BLaER1 (cell line): ENCODE results near the gene ENHO.

ENCODE experiments used
- H3K27ac ChIP-seq: shearing (Covaris generic); formaldehyde crosslinking; 2 replicates; pipeline ENCODE4 v1.8.1; 2022
- H3K27me3 ChIP-seq: shearing (Covaris generic); formaldehyde crosslinking; 2 replicates; pipeline ENCODE4 v1.8.1; 2022
- H3K36me3 ChIP-seq: shearing (Covaris generic); formaldehyde crosslinking; 2 replicates; pipeline ENCODE4 v1.8.1; 2022
- H3K4me1 ChIP-seq: shearing (Covaris generic); formaldehyde crosslinking; 2 replicates; pipeline ENCODE4 v1.8.1; 2022
- H3K4me2 ChIP-seq: shearing (Covaris generic); formaldehyde crosslinking; 2 replicates; pipeline ENCODE4 v1.8.1; 2022
- H3K4me3 ChIP-seq: shearing (Covaris generic); formaldehyde crosslinking; 2 replicates; pipeline ENCODE4 v1.8.1; 2022
- H3K9ac ChIP-seq: shearing (Covaris generic); formaldehyde crosslinking; 2 replicates; pipeline ENCODE4 v1.8.1; 2022
- H3K9me3 ChIP-seq: shearing (Covaris generic); formaldehyde crosslinking; 2 replicates; pipeline ENCODE4 v1.8.1; 2022
- H4K20me1 ChIP-seq: shearing (Covaris generic); formaldehyde crosslinking; 2 replicates; pipeline ENCODE4 v1.8.1; 2022
- Cebpa-rat ChIP-seq: shearing (Covaris generic); IDR thresholded peaks from 2 replicates; pipeline ENCODE4 v1.8.1; 2022

ENHO gene

GRCh38 chr9:34564617-34565016, 41.8 kb upstream of the ENHO start:
- H3K4me3 ChIP-seq = no peak overlapping the region
- no peak overlapping the region for H3K9ac ChIP-seq
- no peaks in the 10 kb centered on the region for H4K20me1 ChIP-seq
- no peak overlapping the region for H3K27ac ChIP-seq
- H3K27me3 ChIP-seq = peaks cover 16% of the 10 kb centered on the region
- no peak overlapping the region for H3K4me2 ChIP-seq
- no peaks in the 10 kb centered on the region for H3K9me3 ChIP-seq
- TF ChIP-seq Cebpa-rat = no peak
- H3K4me1 ChIP-seq = no peaks in the 10 kb centered on the region
- no peaks in the 10 kb centered on the region for H3K36me3 ChIP-seq

- TF ChIP-seq Cebpa-rat = no peak
- H3K4me3 ChIP-seq = no peak overlapping the region
- no peaks in the 10 kb centered on the region for H3K36me3 ChIP-seq
- peaks cover 29% of the 10 kb centered on the region for H3K27me3 ChIP-seq
- H3K9ac ChIP-seq = no peak overlapping the region
- H3K9me3 ChIP-seq = no peaks in the 10 kb centered on the region
- H3K27ac ChIP-seq = no peak overlapping the region
- no peaks in the 10 kb centered on the region for H3K4me1 ChIP-seq
- no peak overlapping the region for H3K4me2 ChIP-seq
- H4K20me1 ChIP-seq = no peaks in the 10 kb centered on the region
Observed at GRCh38 chr9:34563262-34563661, 40.5 kb upstream of the ENHO start.

GRCh38 chr9:34562135-34562745, 39.5 kb upstream of the ENHO start:
- TF ChIP-seq Cebpa-rat = no peak
- Histone ChIP-seq H4K20me1 (no peaks in the 10 kb centered on the region; the same call in 1 of the 2 replicates), H3K27me3 (peaks cover 30% of the 10 kb centered on the region)

GRCh38 chr9:34560599-34561214, 37.9 kb upstream of the ENHO start:
- no peak overlapping the region for H3K4me3 ChIP-seq
- no peak overlapping the region for H3K4me2 ChIP-seq
- H4K20me1 ChIP-seq = no peaks in the 10 kb centered on the region; the same call in 1 of the 2 replicates
- no peaks in the 10 kb centered on the region for H3K9me3 ChIP-seq
- H3K27ac ChIP-seq = no peak overlapping the region
- no peaks in the 10 kb centered on the region for H3K36me3 ChIP-seq
- TF ChIP-seq Cebpa-rat = no peak
- no peaks in the 10 kb centered on the region for H3K4me1 ChIP-seq
- no peak overlapping the region for H3K9ac ChIP-seq
- H3K27me3 ChIP-seq = peaks cover 30% of the 10 kb centered on the region

More at GRCh38 chr9:34562135-34562745, 39.5 kb upstream of the ENHO start:
- Histone ChIP-seq H3K4me3 (no peak overlapping the region), H3K27ac (no peak overlapping the region), H3K4me1 (no peaks in the 10 kb centered on the region), H3K9ac (no peak overlapping the region), H3K9me3 (no peaks in the 10 kb centered on the region), H3K36me3 (no peaks in the 10 kb centered on the region), H3K4me2 (no peak overlapping the region)

- Histone ChIP-seq H3K4me2 (no peak overlapping the region), H4K20me1 (no peaks in the 10 kb centered on the region; the same call in 1 of the 2 replicates), H3K36me3 (no peaks in the 10 kb centered on the region), H3K9me3 (no peaks in the 10 kb centered on the region), H3K4me1 (peaks cover 5% of the 10 kb centered on the region), H3K27ac (no peak overlapping the region), H3K4me3 (no peak overlapping the region), H3K9ac (no peak overlapping the region), H3K27me3 (peaks cover 30% of the 10 kb centered on the region)
- no peak for TF ChIP-seq Cebpa-rat
Observed at GRCh38 chr9:34559624-34560455, 37.0 kb upstream of the ENHO start.

- no peaks in the 10 kb centered on the region for H3K36me3 ChIP-seq
- no peak overlapping the region for H3K4me2 ChIP-seq
- peaks cover 12% of the 10 kb centered on the region for H3K4me1 ChIP-seq
- H3K9me3 ChIP-seq = no peaks in the 10 kb centered on the region
- no peak overlapping the region for H3K9ac ChIP-seq
- H4K20me1 ChIP-seq = no peaks in the 10 kb centered on the region; the same call in 1 of the 2 replicates
- no peak for TF ChIP-seq Cebpa-rat
- peaks cover 30% of the 10 kb centered on the region for H3K27me3 ChIP-seq
- H3K27ac ChIP-seq = no peak overlapping the region
- H3K4me3 ChIP-seq = no peak overlapping the region
Observed at GRCh38 chr9:34558919-34559623, 36.3 kb upstream of the ENHO start.

GRCh38 chr9:34558364-34558763, 35.6 kb upstream of the ENHO start:
- Histone ChIP-seq H3K9ac (no peak overlapping the region), H4K20me1 (peaks cover 6% of the 10 kb centered on the region; the same call in 1 of the 2 replicates), H3K27me3 (peaks cover 30% of the 10 kb centered on the region), H3K4me3 (no peak overlapping the region), H3K36me3 (no peaks in the 10 kb centered on the region), H3K4me2 (no peak overlapping the region), H3K9me3 (no peaks in the 10 kb centered on the region), H3K27ac (no peak overlapping the region), H3K4me1 (peaks cover 19% of the 10 kb centered on the region)
- TF ChIP-seq Cebpa-rat = no peak

GRCh38 chr9:34557426-34558321, 34.9 kb upstream of the ENHO start:
- no peaks in the 10 kb centered on the region for H3K36me3 ChIP-seq
- peaks cover 30% of the 10 kb centered on the region for H3K27me3 ChIP-seq
- TF ChIP-seq Cebpa-rat = no peak
- no peak overlapping the region for H3K4me3 ChIP-seq
- H3K27ac ChIP-seq = no peak overlapping the region
- H3K4me1 ChIP-seq = peaks cover 25% of the 10 kb centered on the region
- no peak overlapping the region for H3K9ac ChIP-seq
- peaks cover 10% of the 10 kb centered on the region; the same call in 1 of the 2 replicates for H4K20me1 ChIP-seq
- no peaks in the 10 kb centered on the region for H3K9me3 ChIP-seq
- no peak overlapping the region for H3K4me2 ChIP-seq

GRCh38 chr9:34556949-34557348, 34.2 kb upstream of the ENHO start:
- peaks cover 30% of the 10 kb centered on the region for H3K27me3 ChIP-seq

More at GRCh38 chr9:34556949-34557348, 34.2 kb upstream of the ENHO start:
- Histone ChIP-seq H3K27ac (no peak overlapping the region), H3K9me3 (no peaks in the 10 kb centered on the region), H3K9ac (no peak overlapping the region), H3K4me3 (no peak overlapping the region), H3K36me3 (no peaks in the 10 kb centered on the region), H3K4me1 (peaks cover 30% of the 10 kb centered on the region), H3K4me2 (no peak overlapping the region), H4K20me1 (peaks cover 10% of the 10 kb centered on the region; the same call in 1 of the 2 replicates)
- no peak for TF ChIP-seq Cebpa-rat
